ENCODE data around the gene ADAM12. TPM values are rescaled to one million over a fixed set of nuclear protein-coding genes. Genes with fewer than 3 reads are reported as not detected.

ADAM12 gene
- total and polyA plus RNA-seq, 9 of the 15 experiments (the other 6 are each of a cell fraction or from before 2014, with no cell fraction given) = not detected

DNA sequence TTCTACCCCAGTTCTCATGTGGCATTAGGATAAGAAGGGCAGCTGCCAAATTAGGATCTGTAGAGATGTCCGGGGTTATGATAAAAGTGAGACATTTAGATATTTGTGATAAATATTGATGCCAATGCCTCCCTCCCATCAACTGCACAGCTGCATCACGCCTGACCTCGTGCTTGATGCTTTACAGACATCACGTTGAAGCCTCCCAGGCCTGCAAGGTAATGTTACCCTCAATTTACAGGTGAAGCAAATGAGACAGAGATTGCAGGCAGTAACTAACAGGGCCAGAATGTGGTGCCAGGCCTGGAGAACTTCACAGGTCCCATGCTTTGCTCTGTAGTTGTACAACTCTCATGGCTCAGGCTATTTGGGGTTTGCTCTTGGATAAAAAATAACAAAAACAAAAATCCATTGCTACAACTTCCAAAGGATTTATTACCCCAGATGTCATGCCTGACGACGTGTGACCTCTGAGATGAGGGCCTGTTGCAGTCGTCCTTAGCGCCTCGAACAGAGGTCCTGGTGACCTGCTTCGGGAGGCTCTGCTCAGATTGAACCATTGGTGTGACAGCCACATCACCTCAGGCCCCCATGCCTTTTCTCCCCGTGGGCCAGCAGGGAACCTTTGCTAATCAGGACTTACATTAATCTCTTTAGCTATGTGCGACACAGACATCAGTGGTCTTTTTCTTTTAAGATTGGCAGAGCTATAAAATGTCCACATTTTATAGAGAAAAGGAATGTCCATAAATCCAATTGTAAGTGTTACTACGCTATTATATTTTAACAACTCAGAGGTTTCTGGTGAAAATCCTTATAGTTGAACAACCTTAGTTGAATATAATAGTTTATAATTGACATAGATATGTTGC, 169.3 kb downstream of the ADAM12 start (continued):
- TF ChIP-seq, protein P1, sequence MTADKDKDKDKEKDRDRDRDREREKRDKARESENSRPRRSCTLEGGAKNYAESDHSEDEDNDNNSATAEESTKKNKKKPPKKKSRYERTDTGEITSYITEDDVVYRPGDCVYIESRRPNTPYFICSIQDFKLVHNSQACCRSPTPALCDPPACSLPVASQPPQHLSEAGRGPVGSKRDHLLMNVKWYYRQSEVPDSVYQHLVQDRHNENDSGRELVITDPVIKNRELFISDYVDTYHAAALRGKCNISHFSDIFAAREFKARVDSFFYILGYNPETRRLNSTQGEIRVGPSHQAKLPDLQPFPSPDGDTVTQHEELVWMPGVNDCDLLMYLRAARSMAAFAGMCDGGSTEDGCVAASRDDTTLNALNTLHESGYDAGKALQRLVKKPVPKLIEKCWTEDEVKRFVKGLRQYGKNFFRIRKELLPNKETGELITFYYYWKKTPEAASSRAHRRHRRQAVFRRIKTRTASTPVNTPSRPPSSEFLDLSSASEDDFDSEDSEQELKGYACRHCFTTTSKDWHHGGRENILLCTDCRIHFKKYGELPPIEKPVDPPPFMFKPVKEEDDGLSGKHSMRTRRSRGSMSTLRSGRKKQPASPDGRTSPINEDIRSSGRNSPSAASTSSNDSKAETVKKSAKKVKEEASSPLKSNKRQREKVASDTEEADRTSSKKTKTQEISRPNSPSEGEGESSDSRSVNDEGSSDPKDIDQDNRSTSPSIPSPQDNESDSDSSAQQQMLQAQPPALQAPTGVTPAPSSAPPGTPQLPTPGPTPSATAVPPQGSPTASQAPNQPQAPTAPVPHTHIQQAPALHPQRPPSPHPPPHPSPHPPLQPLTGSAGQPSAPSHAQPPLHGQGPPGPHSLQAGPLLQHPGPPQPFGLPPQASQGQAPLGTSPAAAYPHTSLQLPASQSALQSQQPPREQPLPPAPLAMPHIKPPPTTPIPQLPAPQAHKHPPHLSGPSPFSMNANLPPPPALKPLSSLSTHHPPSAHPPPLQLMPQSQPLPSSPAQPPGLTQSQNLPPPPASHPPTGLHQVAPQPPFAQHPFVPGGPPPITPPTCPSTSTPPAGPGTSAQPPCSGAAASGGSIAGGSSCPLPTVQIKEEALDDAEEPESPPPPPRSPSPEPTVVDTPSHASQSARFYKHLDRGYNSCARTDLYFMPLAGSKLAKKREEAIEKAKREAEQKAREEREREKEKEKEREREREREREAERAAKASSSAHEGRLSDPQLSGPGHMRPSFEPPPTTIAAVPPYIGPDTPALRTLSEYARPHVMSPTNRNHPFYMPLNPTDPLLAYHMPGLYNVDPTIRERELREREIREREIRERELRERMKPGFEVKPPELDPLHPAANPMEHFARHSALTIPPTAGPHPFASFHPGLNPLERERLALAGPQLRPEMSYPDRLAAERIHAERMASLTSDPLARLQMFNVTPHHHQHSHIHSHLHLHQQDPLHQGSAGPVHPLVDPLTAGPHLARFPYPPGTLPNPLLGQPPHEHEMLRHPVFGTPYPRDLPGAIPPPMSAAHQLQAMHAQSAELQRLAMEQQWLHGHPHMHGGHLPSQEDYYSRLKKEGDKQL (CRISPR knock-in tag; IDR thresholded peaks at IDR 0.05; ENCODE audit: borderline replicate concordance) = no peak
- TF ChIP-seq HDAC8 (tag; IDR thresholded peaks at IDR 0.05) (no peak), NR4A1 (CRISPR knock-in tag; IDR thresholded peaks at IDR 0.05) (no peak), NR4A1 (tag; IDR thresholded peaks at IDR 0.05) (no peak), ZFPM2 (CRISPR knock-in tag; IDR thresholded peaks at IDR 0.05) (no peak), ZNF347 (CRISPR knock-in tag; IDR thresholded peaks at IDR 0.05; ENCODE audit: low read depth) (no peak), ELF1 (tag; IDR thresholded peaks at IDR 0.05) (no peak), SRSF7 (optimal IDR thresholded peaks at IDR 0.05; ENCODE audit: low read depth, low read length) (no peak), MAFG (tag; conservative IDR thresholded peaks at IDR 0.05) (no peak), ZNF224 (CRISPR knock-in tag; IDR thresholded peaks at IDR 0.05) (no peak), MYNN (IDR thresholded peaks at IDR 0.05) (no peak), MYNN (CRISPR knock-in tag; IDR thresholded peaks at IDR 0.05) (no peak)
- TF ChIP-seq, protein P2, sequence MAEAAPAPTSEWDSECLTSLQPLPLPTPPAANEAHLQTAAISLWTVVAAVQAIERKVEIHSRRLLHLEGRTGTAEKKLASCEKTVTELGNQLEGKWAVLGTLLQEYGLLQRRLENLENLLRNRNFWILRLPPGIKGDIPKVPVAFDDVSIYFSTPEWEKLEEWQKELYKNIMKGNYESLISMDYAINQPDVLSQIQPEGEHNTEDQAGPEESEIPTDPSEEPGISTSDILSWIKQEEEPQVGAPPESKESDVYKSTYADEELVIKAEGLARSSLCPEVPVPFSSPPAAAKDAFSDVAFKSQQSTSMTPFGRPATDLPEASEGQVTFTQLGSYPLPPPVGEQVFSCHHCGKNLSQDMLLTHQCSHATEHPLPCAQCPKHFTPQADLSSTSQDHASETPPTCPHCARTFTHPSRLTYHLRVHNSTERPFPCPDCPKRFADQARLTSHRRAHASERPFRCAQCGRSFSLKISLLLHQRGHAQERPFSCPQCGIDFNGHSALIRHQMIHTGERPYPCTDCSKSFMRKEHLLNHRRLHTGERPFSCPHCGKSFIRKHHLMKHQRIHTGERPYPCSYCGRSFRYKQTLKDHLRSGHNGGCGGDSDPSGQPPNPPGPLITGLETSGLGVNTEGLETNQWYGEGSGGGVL (CRISPR knock-in tag; IDR thresholded peaks at IDR 0.05) = no peak
- TF ChIP-seq, protein P3, sequence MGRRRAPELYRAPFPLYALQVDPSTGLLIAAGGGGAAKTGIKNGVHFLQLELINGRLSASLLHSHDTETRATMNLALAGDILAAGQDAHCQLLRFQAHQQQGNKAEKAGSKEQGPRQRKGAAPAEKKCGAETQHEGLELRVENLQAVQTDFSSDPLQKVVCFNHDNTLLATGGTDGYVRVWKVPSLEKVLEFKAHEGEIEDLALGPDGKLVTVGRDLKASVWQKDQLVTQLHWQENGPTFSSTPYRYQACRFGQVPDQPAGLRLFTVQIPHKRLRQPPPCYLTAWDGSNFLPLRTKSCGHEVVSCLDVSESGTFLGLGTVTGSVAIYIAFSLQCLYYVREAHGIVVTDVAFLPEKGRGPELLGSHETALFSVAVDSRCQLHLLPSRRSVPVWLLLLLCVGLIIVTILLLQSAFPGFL (CRISPR knock-in tag; IDR thresholded peaks at IDR 0.05) = no peak
- TF ChIP-seq, protein P4, sequence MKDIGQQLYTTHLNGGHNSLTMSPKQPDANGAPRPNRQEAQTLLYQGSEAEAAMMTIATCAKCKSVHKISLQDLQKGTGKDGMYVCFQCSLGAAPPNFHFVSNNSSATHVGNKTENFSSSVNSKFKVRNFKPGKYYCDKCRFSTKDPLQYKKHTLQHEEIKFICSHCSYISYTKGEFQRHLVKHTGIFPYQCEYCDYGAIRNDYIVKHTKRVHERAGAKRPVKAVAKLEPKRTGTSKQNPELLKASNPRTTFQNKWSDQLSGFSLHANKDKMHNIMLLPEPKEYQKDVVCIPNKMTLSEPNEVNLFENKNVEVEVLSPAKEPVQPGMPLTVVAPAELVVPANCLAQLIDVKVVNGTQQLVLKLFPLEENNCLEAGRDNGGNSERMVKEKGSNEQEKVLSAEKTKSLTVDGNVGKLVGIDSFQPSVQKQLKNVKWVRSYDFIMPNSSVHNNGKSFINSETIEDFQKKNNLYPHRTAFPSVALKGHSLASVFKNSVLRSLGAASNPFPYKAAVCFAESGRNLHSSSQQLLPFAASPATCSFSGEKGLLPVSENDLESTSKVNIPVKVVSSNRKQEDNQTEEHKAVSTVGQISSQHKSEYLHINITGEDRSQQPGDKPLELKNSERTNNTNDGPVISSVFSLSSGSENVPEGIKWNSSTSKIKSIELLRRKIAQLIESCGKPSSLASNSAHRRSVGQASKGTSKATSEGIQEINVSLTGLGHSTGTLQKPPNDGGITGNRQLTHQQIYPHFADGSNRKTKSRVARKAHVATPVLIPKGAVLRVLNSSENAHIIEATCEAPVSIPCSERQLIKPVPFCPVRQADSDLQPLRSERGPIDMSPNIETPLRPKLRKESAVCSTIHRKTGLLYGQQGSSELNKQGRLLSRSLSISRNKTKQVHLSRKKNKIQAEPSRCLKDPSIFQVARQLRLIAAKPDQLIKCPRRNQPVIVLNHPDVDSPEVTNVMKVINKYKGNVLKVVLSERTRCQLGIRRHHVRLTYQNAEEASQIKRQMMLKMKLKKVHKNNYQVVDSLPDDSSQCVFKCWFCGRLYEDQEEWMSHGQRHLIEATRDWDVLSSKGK (CRISPR knock-in tag; IDR thresholded peaks at IDR 0.05) = no peak

Data from K562 (cell line).